ENCODE measurements around the gene CBLN1. TPM values are rescaled to one million over a fixed set of nuclear protein-coding genes. Genes with fewer than 3 reads are reported as not detected.
A peak's percentile ranks its signal among the peaks of the same experiment; 100 is the strongest.

Gene CBLN1
- total RNA-seq (2011; cell fraction: chromatin; rRNA removed; ENCODE audit: low replicate concordance) = not detected in 2 replicates
- total RNA-seq (2011; cell fraction: nucleolus; rRNA removed) = not detected in 2 replicates
- total RNA-seq (2011; cell fraction: nucleoplasm; rRNA removed) = not detected in 2 replicates
- total RNA-seq (2014; rRNA removed) = not detected in 2 replicates
- total RNA-seq (2014; rRNA removed; fragmentation: Illumina TruSeq; extraction: Trizol) = not detected in 2 replicates
- total RNA-seq (2015; rRNA removed; fragmentation: Illumina TruSeq; extraction: Trizol) = not detected in 2 replicates
- total RNA-seq (2021) = not detected in 2 replicates
- polyA plus RNA-seq (2011; rRNA removed) = not detected in 2 replicates
- not detected in 2 replicates for polyA plus RNA-seq (2011; cell fraction: cytosol; rRNA removed)
- not detected in 2 replicates for polyA plus RNA-seq (2011; cell fraction: nucleus; rRNA removed)
- 0.05 and 0.12 TPM in 2 replicates for polyA plus RNA-seq (2012)
- polyA plus RNA-seq (2014; fragmentation: Illumina TruSeq; extraction: Trizol) = not detected in 2 replicates
- polyA plus RNA-seq (2014; fragmentation: Nextera tagmentation; extraction: Ambion mirVana) = not detected
- not detected in 2 replicates for polyA plus RNA-seq (2014; rRNA removed)
- polyA minus RNA-seq (2011; rRNA and poly(A)+ RNA removed) = not detected in 2 replicates
- not detected in 2 replicates for polyA minus RNA-seq (2011; cell fraction: cytosol; rRNA and poly(A)+ RNA removed)
- not detected in 2 replicates for polyA minus RNA-seq (2011; cell fraction: nucleus; rRNA and poly(A)+ RNA removed)
- Bru-seq, nascent RNA = not detected
- not detected for BruChase-seq, experiment 1, labeled RNA remaining after a 2-hour chase
- BruChase-seq, experiment 2, labeled RNA remaining after a 6-hour chase = not detected
- long read RNA-seq, experiment 1, partial matches to known transcripts = 0 of 1 reads
- long read RNA-seq, experiment 1, other reads (novel, unspliced or antisense) = 1 of 1 reads
- long read RNA-seq, experiment 2 = 0 reads
- long read RNA-seq, experiment 3 = 0 reads

DNA sequence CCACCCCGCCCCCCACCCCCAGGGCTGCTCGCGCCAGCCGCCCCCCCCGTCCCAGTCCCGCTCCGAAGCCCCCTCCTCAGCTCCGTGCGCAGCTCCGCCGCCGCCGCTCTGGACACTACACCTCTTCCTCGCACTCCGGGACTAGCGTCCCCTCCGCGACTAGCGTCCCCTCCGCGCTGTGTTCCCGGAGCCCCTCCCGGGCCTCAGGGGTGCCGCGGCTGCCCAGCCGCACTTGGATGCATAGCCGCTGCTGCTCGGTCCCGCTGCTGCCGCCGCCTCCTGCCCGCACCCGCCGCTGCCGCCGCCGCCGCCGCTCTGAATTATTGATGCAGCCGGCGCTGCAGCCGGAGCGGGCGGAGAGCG lies at the start of gene CBLN1:
Gene CBLN1 (minus strand): TSS at position 359 of the 363 bp plus-strand sequence. CDS start 373 bp downstream, outside the sequence.
- in situ Hi-C loops (cut with MboI) (no loop called here), intact Hi-C loops (cut with micrococcal nuclease) (loop anchor here (5.0 kb wide), 1 partner anchor 594 kb away; no protein-coding TSS in a partner anchor)
- Histone ChIP-seq H3K4me1 (replicated peaks in 1 of 2; ENCODE audit: control insufficient read depth in 2 of 2, insufficient read depth in 2 of 2, low read length in 2 of 2) (peaks cover 0 to 17% of the 10 kb centered on the region in 2 experiments; a peak in 3 of 5 replicates), H3K27me3 (ENCODE audit: control insufficient read depth in 2 of 2, insufficient read depth in 2 of 2, low read length in 2 of 2) (peaks cover 22 to 42% of the 10 kb centered on the region in 2 experiments), H3K4me2 (ENCODE audit: insufficient read depth, low read length) (peak within 1 kb of the TSS; percentile 69), H3K9me3 (replicated peaks; ENCODE audit: control insufficient read depth, insufficient read depth, low read depth, low read length) (no peaks in the 10 kb centered on the region), H3K27ac (ENCODE audit: extremely low read depth, low read depth, low read length) (peak within 1 kb of the TSS; percentile 65; the same call in 2 of the 3 replicates), H3K79me2 (ENCODE audit: control insufficient read depth, insufficient read depth, low read length) (no peaks in the 10 kb centered on the region), H3K36me3 (ENCODE audit: control insufficient read depth, insufficient read depth, low read length) (no peaks in the 10 kb centered on the region), H3K4me3 (peak within 1 kb of the TSS; percentile 50), H4K20me1 (replicated peaks; ENCODE audit: control insufficient read depth, insufficient read depth, low read length) (no peaks in the 10 kb centered on the region), H3K9me1 (ENCODE audit: control insufficient read depth, insufficient read depth, low read length) (no peaks in the 10 kb centered on the region), H3K9ac (ENCODE audit: insufficient read depth in 1 of 2, low read depth in 2 of 2, low read length in 2 of 2) (peak within 1 kb of the TSS; percentile 57 to 89; a peak in 3 of 4 replicates), H2AFZ (ENCODE audit: low read depth, low read length) (peak within 1 kb of the TSS; percentile 87)
- DNase-seq (ENCODE audit: extremely low read depth in 1 of 4, low spot score in 3 of 4) (no peak), FAIRE-seq (no peak), ATAC-seq (no peak)
- TF ChIP-seq HNRNPLL (IDR thresholded peaks at IDR 0.05; ENCODE audit: low read depth, low read length, poor library complexity, severe bottlenecking) (peak; percentile 57), EHMT2 (IDR thresholded peaks at IDR 0.05) (no peak)
- TF ChIP-seq, protein P1, sequence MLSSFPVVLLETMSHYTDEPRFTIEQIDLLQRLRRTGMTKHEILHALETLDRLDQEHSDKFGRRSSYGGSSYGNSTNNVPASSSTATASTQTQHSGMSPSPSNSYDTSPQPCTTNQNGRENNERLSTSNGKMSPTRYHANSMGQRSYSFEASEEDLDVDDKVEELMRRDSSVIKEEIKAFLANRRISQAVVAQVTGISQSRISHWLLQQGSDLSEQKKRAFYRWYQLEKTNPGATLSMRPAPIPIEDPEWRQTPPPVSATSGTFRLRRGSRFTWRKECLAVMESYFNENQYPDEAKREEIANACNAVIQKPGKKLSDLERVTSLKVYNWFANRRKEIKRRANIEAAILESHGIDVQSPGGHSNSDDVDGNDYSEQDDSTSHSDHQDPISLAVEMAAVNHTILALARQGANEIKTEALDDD (IDR thresholded peaks at IDR 0.05) = no peak
- BruUV-seq (replicated peaks) = no TSS peak
- ChIA-PET CTCF (ENCODE audit: low intra/inter-chr PET ratio) (no interaction called here), POLR2A (no interaction called here)
- WGBS (ENCODE audit: insufficient coverage, low coverage, missing lambda C conversion rate) = 16% methylated on average over 8 of the region's 45 CpGs
